Right atrium auricular region (tissue), 2 donors: Measurements from ENCODE around the gene UROS. TPM values are rescaled to one million over a fixed set of nuclear protein-coding genes. Genes with fewer than 3 reads are reported as not detected.

Experiments used
- DNase-seq: peaks from one replicate; pipeline ENCODE4 v3.0.0-alpha.2; 2019; ENCODE audit warnings: low spot score
- H3K27ac ChIP-seq, 2 donors: fragments of 200-600 bp; sonication (generic); 1 replicate in 1 of 2; 2 replicates in 1 of 2; pipeline ENCODE4 v1.5.1; 2016 to 2019
- H3K27me3 ChIP-seq, 2 donors: fragments of 200-600 bp; sonication (generic); one replicate each; pipeline versions ENCODE4 v1.5.1 to v1.6.0; 2017 to 2019
- H3K36me3 ChIP-seq: fragments of 200-600 bp; sonication (generic); one replicate; pipeline ENCODE4 v1.5.1; 2016
- H3K4me1 ChIP-seq, 2 donors: fragments of 200-600 bp; sonication (generic); one replicate each; pipeline versions ENCODE4 v1.5.1 to v1.6.0; 2017 to 2019
- H3K4me3 ChIP-seq, 2 donors: fragments of 200-600 bp; sonication (generic); 1 replicate in 1 of 2; 2 replicates in 1 of 2; pipeline ENCODE4 v1.5.1; 2017 to 2019; ENCODE audit warnings: mild to moderate bottlenecking in 1 of 2, moderate library complexity in 1 of 2
- H3K9me3 ChIP-seq, 2 donors: fragments of 200-600 bp; sonication (generic); one replicate each; pipeline ENCODE4 v1.5.1; 2019
- microRNA counts, 2 donors: library from miRNA; unstranded; fragments of <30 nt; microRNA quantifications; one replicate each; lab custom pipeline; 2016 to 2017
- microRNA-seq, 2 donors: library from miRNA; unstranded; fragments of <30 nt; microRNA quantifications; one replicate each; pipeline ENCODE4, GENCODE V29; 2016 to 2017; ENCODE audit warnings: borderline number of aligned reads in 2 of 2, borderline replicate concordance in 1 of 2
- total RNA-seq, 2 donors: library from RNA; depleted of rRNA; stranded (reverse); fragments of >200 nt; gene quantifications; one replicate each; pipeline ENCODE4 v1.1.0, GENCODE V29; 2016
- TF ChIP-seq, protein P1 (sequence below), 2 donors: fragments of 200-600 bp; sonication (generic); IDR thresholded peaks; one replicate each; pipeline ENCODE4 v1.5.1; 2019; ENCODE audit warnings: antibody characterized with exemption in 2 of 2

The UROS gene
- total RNA-seq, 2 donors from 2014 or later = 54.1 to 81.0 TPM

DNA sequence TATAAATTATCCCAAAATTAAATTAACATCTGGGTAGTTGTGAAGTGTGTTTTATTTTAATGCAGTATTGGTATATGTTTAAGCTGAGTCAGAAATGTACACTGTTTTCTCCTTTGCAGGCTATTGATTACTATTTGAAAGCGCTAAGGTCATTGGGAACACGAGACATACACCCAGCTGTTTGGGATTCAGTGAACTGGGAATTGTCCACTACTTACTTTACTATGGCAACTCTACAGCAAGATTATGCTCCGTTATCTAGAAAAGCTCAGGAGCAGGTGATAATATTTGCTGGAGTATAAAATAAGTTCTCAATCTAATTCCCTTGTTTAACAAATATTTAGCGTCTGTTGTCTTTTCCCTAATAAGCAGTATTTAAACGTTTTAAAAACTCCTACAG is 75.6 kb downstream of the UROS start:
- no peak for DNase-seq
- TF ChIP-seq, protein P1, sequence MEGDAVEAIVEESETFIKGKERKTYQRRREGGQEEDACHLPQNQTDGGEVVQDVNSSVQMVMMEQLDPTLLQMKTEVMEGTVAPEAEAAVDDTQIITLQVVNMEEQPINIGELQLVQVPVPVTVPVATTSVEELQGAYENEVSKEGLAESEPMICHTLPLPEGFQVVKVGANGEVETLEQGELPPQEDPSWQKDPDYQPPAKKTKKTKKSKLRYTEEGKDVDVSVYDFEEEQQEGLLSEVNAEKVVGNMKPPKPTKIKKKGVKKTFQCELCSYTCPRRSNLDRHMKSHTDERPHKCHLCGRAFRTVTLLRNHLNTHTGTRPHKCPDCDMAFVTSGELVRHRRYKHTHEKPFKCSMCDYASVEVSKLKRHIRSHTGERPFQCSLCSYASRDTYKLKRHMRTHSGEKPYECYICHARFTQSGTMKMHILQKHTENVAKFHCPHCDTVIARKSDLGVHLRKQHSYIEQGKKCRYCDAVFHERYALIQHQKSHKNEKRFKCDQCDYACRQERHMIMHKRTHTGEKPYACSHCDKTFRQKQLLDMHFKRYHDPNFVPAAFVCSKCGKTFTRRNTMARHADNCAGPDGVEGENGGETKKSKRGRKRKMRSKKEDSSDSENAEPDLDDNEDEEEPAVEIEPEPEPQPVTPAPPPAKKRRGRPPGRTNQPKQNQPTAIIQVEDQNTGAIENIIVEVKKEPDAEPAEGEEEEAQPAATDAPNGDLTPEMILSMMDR (IDR thresholded peaks at IDR 0.05) = no peak

DNA sequence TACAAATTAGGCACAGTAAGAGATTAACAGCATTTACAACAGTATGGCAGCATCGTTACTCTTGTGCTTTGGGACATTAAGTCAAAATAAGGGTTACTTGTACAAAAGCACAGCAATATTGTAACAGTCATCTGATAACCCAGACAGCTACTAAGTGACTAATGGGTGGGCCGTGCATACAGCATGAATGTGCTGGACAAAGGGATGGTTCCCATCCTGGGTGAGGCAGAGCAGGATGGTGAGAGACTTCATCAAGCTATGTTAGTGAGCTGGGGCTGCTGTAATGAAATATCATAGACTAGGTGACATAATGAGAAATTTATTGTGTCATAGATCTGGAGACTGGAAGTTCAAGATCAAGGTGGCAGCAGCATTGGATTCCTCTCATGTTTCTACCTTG is 78.1 kb downstream of the UROS start:
- no peaks in the 10 kb centered on the region for H3K9me3 ChIP-seq
- H3K27ac ChIP-seq = no peak overlapping the region
- peaks cover 83% of the 10 kb centered on the region for H3K36me3 ChIP-seq
- no peaks in the 10 kb centered on the region for H3K27me3 ChIP-seq
- no peaks in the 10 kb centered on the region for H3K4me1 ChIP-seq
- TF ChIP-seq, protein P1 (IDR thresholded peaks at IDR 0.05) = no peak
- DNase-seq = no peak
- H3K4me3 ChIP-seq = no peak overlapping the region

More for the DNA sequence above, 75.6 kb downstream of the UROS start:
- Histone ChIP-seq H3K36me3 (peaks cover 81% of the 10 kb centered on the region), H3K27ac (no peak overlapping the region), H3K9me3 (no peaks in the 10 kb centered on the region), H3K4me3 (no peak overlapping the region), H3K4me1 (no peaks in the 10 kb centered on the region), H3K27me3 (no peaks in the 10 kb centered on the region)

DNA sequence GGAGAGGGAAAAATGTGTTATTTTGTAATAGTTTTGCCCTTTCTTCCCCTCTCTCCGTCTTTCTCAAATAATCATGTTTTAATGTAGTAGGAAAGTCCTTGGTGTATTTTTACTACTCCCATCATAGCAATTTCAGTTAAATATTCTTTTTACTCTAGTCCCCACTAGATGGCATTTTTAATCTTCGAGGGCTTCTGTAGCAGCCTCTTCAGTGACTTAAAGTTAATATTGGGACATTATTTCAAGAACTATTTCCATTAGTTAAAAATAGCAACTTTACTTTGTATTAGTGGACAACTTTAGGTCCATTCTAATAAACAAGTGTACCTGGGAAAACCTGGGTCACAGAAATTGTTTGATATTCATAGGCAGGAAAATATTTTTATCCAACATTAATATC is 80.6 kb downstream of the UROS start:
- no peaks in the 10 kb centered on the region for H3K9me3 ChIP-seq
- H3K27ac ChIP-seq = no peak overlapping the region
- TF ChIP-seq, protein P1 (IDR thresholded peaks at IDR 0.05) = no peak
- H3K4me3 ChIP-seq = no peak overlapping the region
- H3K36me3 ChIP-seq = peaks cover 84% of the 10 kb centered on the region
- H3K4me1 ChIP-seq = no peaks in the 10 kb centered on the region
- H3K27me3 ChIP-seq = no peaks in the 10 kb centered on the region
- no peak for DNase-seq

DNA sequence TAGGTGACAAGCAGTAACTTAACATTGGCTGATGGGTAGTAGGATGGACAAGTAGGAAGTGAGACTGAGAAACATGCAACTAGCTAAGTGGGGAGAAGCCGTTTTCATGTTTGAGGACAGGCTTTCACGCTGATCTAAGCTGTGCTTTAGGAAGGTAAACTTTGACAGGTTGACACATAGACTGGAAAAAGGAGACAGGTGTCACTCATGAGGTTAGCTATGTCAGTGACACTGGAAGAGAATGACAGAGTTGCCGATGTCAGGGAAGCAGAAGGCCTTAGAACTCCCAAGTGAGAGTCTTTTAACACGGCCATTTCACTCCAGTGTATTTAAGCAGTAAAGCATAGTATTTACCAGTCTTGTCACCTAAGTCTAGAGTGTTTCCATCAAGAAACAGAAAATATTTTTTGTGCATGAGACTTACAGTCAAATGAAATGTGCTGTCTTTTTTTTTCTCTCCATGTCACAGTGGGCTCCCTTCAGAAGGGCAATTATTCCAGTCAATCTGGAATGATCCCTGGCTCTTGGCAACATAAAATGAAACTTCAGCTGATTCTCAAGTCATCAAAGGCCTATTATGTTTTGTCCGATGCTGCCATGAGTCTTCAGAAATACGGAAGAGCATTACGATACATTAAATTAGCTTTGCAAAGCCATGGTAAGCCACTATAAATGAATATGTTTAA is 82.9 kb downstream of the UROS start:
- Histone ChIP-seq H3K36me3 (peaks cover 86% of the 10 kb centered on the region), H3K9me3 (no peaks in the 10 kb centered on the region), H3K4me1 (no peaks in the 10 kb centered on the region), H3K4me3 (no peak overlapping the region), H3K27ac (no peak overlapping the region), H3K27me3 (no peaks in the 10 kb centered on the region)
- DNase-seq = no peak
- TF ChIP-seq, protein P1 (IDR thresholded peaks at IDR 0.05) = no peak

MicroRNAs within 50 kb of the gene (microRNA counts, 767-probe panel; counts per million panel counts)
- microRNA hsa-miR-4484 (lab: Ali Mortazavi, UCI) = 0 to 31.0 counts per million in 2 donors

Small RNA genes within 50 kb of the gene (microRNA-seq; reads per million reads assigned to microRNA genes)
- gene MIR4484 = 0 to 2.1 reads per million in 2 donors

Other genes with a start within 250 kb of the UROS start
- not detected for gene TEX36, start 140.1 kb downstream of the UROS start, total RNA-seq
- 10 to 100 TPM; 11.4 to 11.5 TPM for gene EDRF1, start 103.5 kb downstream of the UROS start, total RNA-seq
- under 1 TPM; 0.28 to 0.67 TPM for gene MMP21, start 47.4 kb downstream of the UROS start, total RNA-seq
- gene BCCIP, start 288 bp upstream of the UROS start, total RNA-seq = 10 to 100 TPM; 34.1 to 37.3 TPM
- 10 to 100 TPM; 25.1 to 44.5 TPM for gene DHX32, start 58.0 kb upstream of the UROS start, total RNA-seq
- under 1 TPM; 0.44 to 0.67 TPM for gene FANK1, start 73.3 kb upstream of the UROS start, total RNA-seq